ENCODE measurements around the gene SFTPB.

DNA sequence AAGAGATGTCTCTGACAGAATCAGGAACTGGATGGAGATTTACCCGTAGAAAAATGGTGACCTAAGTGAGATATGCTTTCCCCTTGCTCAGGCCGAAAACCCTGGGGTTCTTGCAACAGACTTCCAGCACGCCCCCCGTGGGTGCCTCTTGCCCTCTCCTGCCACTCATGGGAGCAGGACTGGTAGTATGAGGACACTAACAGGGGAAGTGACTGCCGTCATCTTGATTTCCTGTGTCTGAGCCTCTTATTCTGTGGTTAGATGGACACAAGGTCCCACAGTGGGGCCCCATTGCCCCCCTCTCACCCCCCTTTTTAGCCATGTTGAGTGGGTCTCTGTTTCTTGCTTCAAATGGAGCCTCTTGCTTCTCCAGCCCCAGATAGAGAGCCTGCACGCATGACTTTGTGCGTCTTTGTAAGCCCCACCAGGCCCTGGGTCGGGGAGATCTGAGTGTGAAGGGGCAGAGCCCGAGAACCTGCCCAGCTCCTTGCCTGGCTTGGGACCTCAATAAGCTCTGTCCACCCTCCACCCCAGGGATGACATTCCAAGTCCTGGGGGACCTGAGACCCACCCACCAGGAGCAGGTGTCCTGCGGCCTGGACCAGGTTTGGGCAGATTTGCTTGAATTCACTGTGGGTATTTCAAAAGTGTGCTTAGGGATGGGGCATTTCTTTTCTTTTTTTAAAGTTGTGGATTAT lies 38.7 kb upstream of the SFTPB start:
- TF ChIP-seq, protein P1, sequence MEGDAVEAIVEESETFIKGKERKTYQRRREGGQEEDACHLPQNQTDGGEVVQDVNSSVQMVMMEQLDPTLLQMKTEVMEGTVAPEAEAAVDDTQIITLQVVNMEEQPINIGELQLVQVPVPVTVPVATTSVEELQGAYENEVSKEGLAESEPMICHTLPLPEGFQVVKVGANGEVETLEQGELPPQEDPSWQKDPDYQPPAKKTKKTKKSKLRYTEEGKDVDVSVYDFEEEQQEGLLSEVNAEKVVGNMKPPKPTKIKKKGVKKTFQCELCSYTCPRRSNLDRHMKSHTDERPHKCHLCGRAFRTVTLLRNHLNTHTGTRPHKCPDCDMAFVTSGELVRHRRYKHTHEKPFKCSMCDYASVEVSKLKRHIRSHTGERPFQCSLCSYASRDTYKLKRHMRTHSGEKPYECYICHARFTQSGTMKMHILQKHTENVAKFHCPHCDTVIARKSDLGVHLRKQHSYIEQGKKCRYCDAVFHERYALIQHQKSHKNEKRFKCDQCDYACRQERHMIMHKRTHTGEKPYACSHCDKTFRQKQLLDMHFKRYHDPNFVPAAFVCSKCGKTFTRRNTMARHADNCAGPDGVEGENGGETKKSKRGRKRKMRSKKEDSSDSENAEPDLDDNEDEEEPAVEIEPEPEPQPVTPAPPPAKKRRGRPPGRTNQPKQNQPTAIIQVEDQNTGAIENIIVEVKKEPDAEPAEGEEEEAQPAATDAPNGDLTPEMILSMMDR (IDR thresholded peaks at IDR 0.05; ENCODE audit: low read depth, low read length) = no peak
- TF ChIP-seq EZH2phosphoT487 (IDR thresholded peaks at IDR 0.05; ENCODE audit: low read depth) = no peak
